GM21786 (cell line): ENCODE measurements around the gene KXD1.
"Not testable (repeated sequence)": the region's sequence is repeated elsewhere in the genome, so short reads cannot be mapped to it uniquely, and the experiment has no call there.

Experiments used
- ATAC-seq: cut with Tn5 transposase; IDR thresholded peaks from one replicate; pipeline ENCODE4 v1.9.1; 2021; ENCODE audit not compliant: unreplicated experiment

The KXD1 gene

GRCh38 chr19:18576383-18576782 is 18.7 kb downstream of the KXD1 start:
- no peak for ATAC-seq

- no peak for ATAC-seq
Observed at GRCh38 chr19:18577365-18577914, 19.8 kb downstream of the KXD1 start.

DNA sequence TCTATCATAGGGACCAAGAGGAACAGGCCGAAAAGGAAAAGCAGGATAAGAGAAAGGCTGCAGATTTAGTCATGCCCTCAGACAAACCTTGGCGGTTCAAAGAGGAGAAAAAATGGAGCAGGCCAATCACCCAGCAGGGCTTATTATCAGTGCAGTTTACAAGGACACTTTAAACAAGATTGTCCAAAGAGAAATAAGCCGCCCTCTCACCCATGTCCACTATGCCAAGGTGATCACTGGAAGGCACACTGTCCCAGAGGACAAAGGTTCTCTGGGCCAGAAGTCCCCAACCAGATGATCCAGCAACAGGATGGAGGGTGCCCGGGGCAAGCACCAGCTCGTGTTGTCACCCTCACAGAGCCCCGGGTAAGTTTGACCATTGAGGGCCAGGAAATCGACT is 22.6 kb downstream of the KXD1 start:
- ATAC-seq, result no peak

DNA sequence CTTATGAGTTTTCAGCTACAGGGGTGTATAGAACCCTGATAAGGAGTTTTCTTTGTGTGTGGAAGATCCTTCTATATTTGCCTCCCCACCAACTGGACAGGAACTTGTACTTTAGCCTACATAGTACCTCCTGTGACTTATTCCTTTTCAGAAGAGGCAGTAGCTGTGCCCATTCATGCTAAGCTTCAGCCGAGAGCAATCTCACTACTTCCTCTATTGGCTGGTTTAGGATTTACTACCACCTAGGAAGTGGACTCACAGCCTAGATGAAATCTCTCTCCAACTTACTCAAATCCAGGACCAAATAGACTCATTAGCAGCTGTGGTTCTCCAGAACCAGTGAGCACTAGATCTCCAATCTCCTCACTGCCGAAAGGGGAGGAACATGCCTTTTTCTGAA is 28.6 kb downstream of the KXD1 start:
- no peak for ATAC-seq

DNA sequence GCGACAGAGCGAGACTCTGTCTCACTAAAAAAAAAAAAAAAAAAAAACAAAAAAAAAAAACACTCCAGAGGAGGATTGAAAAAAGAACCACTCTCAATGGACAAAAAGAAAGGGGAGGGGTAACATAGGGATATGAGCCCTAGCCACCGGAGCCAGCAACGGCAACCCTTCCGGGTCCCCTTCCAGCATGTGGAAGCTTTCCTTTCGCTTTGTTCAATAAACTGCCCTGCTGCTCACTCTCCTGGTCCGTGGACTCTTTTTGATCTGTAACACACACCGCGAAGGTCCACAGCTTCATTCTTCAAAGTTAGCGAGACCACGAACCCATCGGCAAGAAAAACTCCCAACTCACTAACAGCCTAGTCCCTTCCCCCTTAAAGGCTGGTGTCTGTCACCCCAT is 29.9 kb downstream of the KXD1 start:
- no peak for ATAC-seq

- no peak for ATAC-seq
Observed at GRCh38 chr19:18587962-18588610, 30.4 kb downstream of the KXD1 start.

DNA sequence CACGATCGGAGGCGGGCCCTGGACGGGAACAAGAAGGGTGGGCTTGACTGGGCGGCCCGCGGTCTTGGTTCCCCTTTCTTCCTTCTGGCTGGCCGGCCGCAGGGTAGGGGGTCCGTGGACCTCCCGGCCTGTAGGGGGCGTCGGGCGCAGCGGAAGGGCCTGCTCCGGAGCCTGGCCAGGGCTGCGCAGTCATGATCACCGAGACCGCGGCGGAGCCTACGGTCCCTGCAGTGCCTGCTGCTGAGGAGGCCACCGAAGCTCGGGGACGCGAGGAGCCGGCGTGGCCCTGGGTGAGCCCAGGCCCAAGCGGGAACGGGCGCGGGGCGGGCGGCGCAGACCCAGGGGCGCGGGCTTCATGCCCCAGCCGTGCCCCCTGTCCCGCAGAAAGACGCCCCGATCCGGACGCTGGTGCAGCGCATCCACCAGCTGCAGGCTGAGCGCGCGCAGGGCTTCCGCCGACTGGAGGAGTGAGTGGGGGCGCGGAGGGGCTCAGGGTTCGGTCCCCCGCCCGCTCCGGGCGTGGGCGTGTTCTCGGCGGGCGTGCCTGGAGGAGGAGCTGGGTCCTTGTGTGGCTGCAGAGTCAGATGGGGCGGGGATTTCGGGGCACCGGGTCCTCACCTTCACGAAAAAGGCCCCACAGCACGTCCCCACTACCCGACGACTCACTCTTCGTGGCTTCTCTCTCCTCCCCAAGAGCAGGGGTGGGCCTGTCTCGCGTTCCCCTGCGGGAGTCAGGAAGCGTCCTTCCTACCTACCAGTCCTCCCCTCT is 31.1 kb downstream of the KXD1 start, which contains the start of gene REX1BD:
Gene REX1BD (plus strand): TSS at position 188 of the 769 bp plus-strand sequence. CDS start 4 bp downstream, at position 192.
- ATAC-seq, result peak; percentile 73

- peak; percentile 12 for ATAC-seq
Observed at GRCh38 chr19:18589380-18590272, 32.0 kb downstream of the KXD1 start.

DNA sequence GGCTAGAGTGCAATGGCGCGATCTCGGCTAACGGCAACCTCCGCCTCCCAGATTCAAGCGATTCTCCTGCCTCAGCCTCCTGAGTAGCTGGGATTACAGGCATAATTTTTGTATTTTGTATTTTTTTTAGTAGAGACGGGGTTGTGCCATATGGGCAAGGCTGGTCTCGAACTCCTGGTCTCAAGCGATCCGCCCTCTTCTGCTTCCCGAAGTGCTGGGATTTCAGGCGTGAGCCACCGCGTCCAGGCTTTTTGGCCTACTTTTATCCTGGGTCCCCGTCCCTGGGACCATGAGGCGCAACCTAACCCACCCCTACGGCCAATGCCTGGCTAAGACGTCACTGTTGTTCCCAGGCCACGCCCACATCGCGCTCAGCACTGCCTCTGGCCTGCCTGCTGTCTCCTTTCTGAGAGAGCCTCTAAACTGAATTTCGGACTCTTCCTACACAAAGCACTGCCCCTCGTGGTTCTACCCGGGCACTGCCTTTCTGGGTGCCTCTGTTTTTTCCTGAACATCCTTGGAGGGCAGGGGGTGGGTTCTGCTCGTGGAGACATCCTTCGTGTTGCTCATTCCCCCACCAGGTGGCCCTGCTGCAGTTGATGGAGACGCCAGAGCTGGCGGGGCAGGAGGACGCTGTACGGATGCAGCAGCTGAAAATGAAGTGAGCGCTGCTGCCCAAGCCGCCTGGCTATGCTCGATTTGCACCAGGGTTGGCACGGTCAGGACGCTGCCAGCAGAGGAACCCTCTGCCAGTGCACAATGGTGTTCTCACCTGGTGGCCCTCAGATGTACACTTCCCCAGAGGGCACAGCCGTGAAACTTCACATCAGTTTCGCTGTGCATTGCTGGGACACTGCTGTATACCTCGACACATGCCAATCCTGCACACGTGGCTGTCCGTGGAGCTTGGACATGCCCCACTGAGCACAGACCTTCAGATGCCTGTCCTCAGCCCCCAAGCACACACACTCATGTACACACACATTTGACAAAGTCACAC is 32.9 kb downstream of the KXD1 start:
- no peak for ATAC-seq

DNA sequence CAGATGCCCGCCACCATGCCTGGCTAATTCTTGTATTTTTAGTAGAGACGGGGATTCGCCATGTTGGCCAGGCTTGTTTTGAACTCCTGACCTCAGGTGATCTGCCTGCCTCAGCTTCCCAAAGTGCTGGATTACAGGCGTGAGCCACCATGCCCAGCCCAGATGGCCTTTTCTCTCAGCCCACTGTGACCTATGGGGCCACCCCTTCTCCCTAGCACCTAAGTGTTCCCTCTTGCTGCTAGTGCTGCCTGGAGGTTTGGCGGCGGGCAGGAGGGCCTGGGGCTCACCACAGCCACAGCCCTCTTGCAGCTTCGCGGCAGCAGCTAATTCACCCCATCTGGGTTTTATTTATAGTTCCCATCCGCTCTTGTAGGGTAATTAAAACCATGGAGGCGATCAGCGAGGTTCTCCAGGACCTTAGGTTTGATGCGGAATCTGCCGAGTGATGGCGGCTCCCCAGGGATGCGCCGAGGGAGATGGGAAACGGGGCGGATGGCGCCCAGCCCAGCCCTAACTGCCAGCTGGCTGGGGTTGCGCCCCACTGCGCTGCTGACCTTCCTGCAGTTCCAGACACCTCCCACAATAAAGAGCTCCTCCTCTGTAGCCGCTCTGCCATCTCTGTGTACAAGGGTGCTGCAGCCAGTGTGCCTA is 34.2 kb downstream of the KXD1 start:
- ATAC-seq, result no peak

GRCh38 chr19:18592732-18593131 is 35.1 kb downstream of the KXD1 start:
- ATAC-seq, result not testable (repeated sequence)

DNA sequence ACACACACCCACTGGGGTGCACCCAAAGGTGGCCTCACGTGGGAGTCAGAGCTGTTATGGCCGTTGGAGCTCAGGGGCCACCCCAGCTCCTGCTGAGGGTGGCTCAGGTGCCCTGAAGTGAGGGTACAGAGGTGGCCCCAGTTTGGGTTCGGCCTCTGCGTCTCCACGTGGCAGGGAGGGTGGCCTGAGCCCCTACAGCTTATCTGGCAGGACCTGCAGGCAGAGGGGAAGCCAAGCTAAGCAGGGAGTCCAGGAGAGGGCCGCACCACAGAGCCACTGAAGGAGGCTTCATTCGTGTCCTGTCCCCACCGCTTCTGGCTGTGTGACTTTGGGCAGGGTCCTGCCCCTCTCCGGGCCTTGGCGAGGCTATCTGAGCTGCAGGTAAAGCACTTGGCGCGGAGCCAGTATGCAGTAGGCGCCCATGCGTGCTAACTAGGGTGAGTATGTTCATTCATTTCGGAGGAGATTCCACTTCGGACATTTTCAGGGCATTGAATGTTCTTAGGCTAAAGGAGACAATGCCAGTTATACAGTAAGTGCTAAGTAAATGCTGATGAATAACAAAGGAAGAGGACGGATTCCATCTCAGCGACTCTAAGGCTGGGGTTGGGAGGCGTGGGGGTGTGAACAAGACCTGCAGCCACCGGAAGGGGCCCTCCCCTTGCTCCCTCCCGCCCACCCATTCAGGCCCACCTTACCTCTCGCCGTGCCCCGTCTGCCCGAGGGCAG is 35.9 kb downstream of the KXD1 start:
- no peak for ATAC-seq

GRCh38 chr19:18594096-18594823 is 36.6 kb downstream of the KXD1 start:
- ATAC-seq, result no peak

- ATAC-seq, result no peak
Observed at GRCh38 chr19:18594824-18595373, 37.2 kb downstream of the KXD1 start.

- ATAC-seq, result no peak
Observed at GRCh38 chr19:18595475-18595874, 37.8 kb downstream of the KXD1 start.

DNA sequence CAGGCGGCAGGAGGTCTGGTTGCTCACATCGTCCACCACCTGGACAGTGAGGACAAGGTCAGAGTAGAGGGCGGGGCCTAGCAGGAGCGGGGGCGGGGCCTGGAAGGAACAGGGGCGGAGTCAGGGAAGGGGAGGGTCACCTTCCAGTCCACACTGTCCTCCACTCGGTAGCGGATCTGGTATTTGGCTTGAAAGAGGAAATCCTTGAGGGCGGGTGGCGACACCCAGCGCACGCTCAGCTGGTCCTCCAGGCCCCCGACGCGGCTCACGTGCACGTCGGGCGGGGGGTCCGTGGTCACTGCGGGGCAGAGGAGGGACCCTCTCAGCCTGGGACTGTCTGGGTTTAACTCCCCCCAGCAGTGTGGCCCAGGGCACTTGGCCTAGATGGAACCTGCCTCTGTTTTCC is 39.1 kb downstream of the KXD1 start:
- no peak for ATAC-seq

DNA sequence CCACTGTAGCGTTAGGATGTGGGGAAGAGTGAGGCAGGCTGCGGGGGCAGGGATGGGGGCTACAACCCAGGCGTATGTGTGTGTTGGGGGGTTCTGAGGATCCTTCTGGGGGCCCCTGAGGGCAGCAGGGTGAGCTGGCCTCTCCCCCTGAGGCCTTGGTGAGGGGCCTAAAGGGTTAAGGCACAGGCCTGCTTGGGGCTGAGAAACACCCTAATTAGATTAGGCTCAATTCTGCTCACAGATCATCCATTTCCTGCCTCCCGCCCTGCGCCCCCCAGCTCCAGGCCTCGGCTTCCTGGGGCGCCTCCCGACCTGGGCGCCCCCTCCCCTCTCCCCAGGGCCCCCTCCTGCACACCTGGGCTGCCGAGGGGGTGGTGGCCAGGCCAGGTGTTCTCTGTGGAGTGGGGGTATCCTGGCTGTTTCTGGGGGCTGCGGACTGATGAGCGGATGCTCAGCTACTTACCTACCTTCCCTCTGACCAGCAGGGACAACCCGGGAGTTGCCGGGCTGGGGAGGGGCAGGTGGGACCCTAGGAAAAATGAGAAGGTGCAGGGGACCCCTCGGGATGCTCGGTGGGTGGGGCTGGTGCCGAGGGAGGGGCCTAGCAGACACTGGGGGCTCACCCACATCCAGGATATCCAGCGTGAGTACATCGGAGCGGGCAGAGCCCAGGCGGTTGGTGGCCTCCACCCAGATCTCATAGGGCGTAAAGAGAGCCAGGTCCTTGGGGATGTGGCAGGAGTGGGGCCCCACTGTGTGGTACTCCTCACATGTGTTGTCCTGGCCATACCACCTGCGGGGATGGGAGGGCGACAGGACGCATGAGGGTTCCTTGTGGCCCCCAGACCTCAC is 40.4 kb downstream of the KXD1 start:
- no peak for ATAC-seq
